GM23248 (cell line): Measurements from ENCODE around the gene CIC. TPM values are rescaled to one million over a fixed set of nuclear protein-coding genes. Genes with fewer than 3 reads are reported as not detected.

ENCODE experiments used
- DNase-seq: peaks from one replicate; pipeline ENCODE4 v3.0.0-alpha.2; 2015
- H2AFZ ChIP-seq: fragments of 200-600 bp; sonication (generic); 2 replicates; pipeline ENCODE4 v1.6.1; 2016; ENCODE audit warnings: antibody characterized with exemption
- H3F3A ChIP-seq: fragments of 200-600 bp; sonication (generic); 2 replicates; pipeline ENCODE4 v1.6.1; 2016; ENCODE audit warnings: mild to moderate bottlenecking, antibody characterized with exemption, mixed run types; ENCODE audit not compliant: insufficient read depth
- H3K27ac ChIP-seq: fragments of 200-600 bp; sonication (generic); 2 replicates; pipeline ENCODE4 v1.5.1; 2016; ENCODE audit warnings: mild to moderate bottlenecking
- H3K27me3 ChIP-seq: fragments of 200-600 bp; sonication (generic); replicated peaks from 2 replicates; pipeline ENCODE4 v1.6.1; 2016; ENCODE audit warnings: mild to moderate bottlenecking; ENCODE audit not compliant: insufficient read depth
- H3K36me3 ChIP-seq: fragments of 200-600 bp; sonication (generic); 2 replicates; pipeline ENCODE4 v1.6.1; 2016; ENCODE audit warnings: low read depth, mild to moderate bottlenecking
- H3K4me1 ChIP-seq: fragments of 200-600 bp; sonication (generic); 2 replicates; pipeline ENCODE4 v1.6.1; 2016; ENCODE audit warnings: mild to moderate bottlenecking; ENCODE audit not compliant: insufficient read depth
- H3K4me2 ChIP-seq: fragments of 200-600 bp; sonication (generic); one replicate; pipeline ENCODE4 v1.6.1; 2016; ENCODE audit warnings: mild to moderate bottlenecking; ENCODE audit not compliant: unreplicated experiment
- H3K4me3 ChIP-seq: fragments of 200-600 bp; sonication (generic); 2 replicates; pipeline ENCODE4 v1.5.1; 2016; ENCODE audit warnings: mild to moderate bottlenecking
- H3K79me2 ChIP-seq: fragments of 200-600 bp; sonication (generic); 2 replicates; pipeline ENCODE4 v1.6.1; 2016; ENCODE audit warnings: mild to moderate bottlenecking; ENCODE audit not compliant: insufficient read depth
- H3K9ac ChIP-seq: fragments of 200-600 bp; sonication (generic); 2 replicates; pipeline ENCODE4 v1.6.1; 2016; ENCODE audit warnings: mild to moderate bottlenecking
- H3K9me2 ChIP-seq: fragments of 200-600 bp; sonication (generic); 2 replicates; pipeline ENCODE4 v1.6.1; 2016; ENCODE audit warnings: mixed run types, mild to moderate bottlenecking, moderate library complexity; ENCODE audit not compliant: insufficient read depth
- H3K9me3 ChIP-seq: fragments of 200-600 bp; sonication (generic); one replicate; pipeline ENCODE4 v1.6.1; 2017; ENCODE audit warnings: low read depth
- H4K20me1 ChIP-seq: fragments of 200-600 bp; sonication (generic); 2 replicates; pipeline ENCODE4 v1.6.0; 2016; ENCODE audit not compliant: insufficient read depth
- EZH2 ChIP-seq: fragments of 200-600 bp; sonication (generic); IDR thresholded peaks from 2 replicates; pipeline ENCODE4 v1.6.1; 2018; ENCODE audit warnings: antibody characterized with exemption, mild to moderate bottlenecking; ENCODE audit not compliant: insufficient read depth, poor library complexity, severe bottlenecking
- EZH2phosphoT487 ChIP-seq: fragments of 200-600 bp; sonication (generic); IDR thresholded peaks from 2 replicates; pipeline ENCODE4 v1.6.1; 2018; ENCODE audit warnings: antibody characterized with exemption, moderate library complexity, mild to moderate bottlenecking, low read depth; ENCODE audit not compliant: insufficient read depth
- WGBS, 2 experiments: methylation state at CpG; one replicate each; pipeline ENCODE4 v1.1.6; 2015 to 2017; ENCODE audit warnings: low lambda C conversion rate in 2 of 2, low coverage in 1 of 2; ENCODE audit errors: missing lambda C conversion rate in 2 of 2; 5-methylcytosine and 5-hydroxymethylcytosine counted together
- in situ Hi-C: fragments of 300-500 bp; cut with MboI; formaldehyde crosslinking; loops from 2 replicates; pipeline ENCODE4 v1.15.0; 2020
- polyA plus RNA-seq: library from polyadenylated mRNA; unstranded; fragments of >200 nt; fragmentation: Nextera tagmentation; extraction: Ambion mirVana; gene quantifications from 2 replicates; pipeline ENCODE4 v1.2.1, GENCODE V29; 2016
- total RNA-seq: library from RNA; depleted of rRNA; stranded (reverse); fragments of >200 nt; shearing (Covaris generic); gene quantifications from 2 replicates; pipeline ENCODE4 v1.2.3, GENCODE V29; 2014

Gene CIC
- total and polyA plus RNA-seq, 2 experiments from 2014 or later, result 8.3 to 17.5 TPM

DNA sequence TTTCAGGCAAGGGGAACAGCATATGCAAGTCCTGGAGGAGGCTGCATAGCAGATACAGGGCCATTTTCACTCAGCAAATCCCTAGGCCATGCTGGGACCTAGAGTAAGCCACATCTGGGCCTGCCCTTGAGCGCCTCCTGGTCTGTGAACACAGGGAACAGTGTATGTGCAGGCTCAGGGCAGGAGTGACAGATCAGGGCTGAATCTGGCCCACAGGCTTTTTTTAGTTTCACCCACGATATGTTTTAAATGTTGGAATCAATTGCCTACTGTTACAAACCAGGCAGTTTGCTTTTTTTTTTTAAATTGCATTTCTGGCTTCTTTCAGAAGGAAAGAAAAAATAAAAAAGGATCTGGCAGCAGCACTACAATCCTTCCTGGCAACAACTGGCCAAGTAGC is 42.6 kb downstream of the CIC start:
- Histone ChIP-seq H3F3A (no peaks in the 10 kb centered on the region), H3K9ac (no peak overlapping the region), H4K20me1 (no peaks in the 10 kb centered on the region), H3K36me3 (no peaks in the 10 kb centered on the region), H3K4me3 (no peak overlapping the region), H3K27me3 (peaks cover 7% of the 10 kb centered on the region), H3K4me2 (no peak overlapping the region), H2AFZ (no peak overlapping the region), H3K27ac (no peak overlapping the region), H3K9me2 (no peaks in the 10 kb centered on the region), H3K9me3 (no peaks in the 10 kb centered on the region), H3K79me2 (no peaks in the 10 kb centered on the region), H3K4me1 (no peaks in the 10 kb centered on the region)
- peak; percentile 20 for DNase-seq
- TF ChIP-seq EZH2phosphoT487, result no peak
- TF ChIP-seq EZH2, result no peak
- WGBS, 2 experiments, result 32 to 38% methylated on average over 2 of the region's 2 CpGs
- in situ Hi-C loops, result no loop called here

DNA sequence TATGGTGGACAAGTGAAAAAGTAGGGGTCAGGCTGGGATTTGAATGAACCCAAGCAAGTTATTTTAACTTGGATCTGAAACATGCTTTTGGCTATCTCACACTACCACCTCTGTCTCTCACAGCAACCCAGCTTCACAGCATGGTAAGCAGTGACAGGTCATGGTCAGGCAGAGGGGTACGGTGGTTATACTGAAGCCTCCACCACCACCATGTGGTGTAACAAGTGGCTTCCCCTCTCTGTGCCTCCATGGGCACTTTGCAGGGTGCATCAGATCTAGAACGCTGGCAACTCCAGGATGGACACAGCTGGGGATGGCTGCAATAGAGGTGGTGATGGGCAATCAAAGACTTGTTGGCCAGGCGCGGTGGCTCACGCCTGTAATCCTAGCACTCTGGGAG is 43.3 kb downstream of the CIC start:
- Histone ChIP-seq H3K27me3 (peaks cover 7% of the 10 kb centered on the region), H3K9me2 (no peaks in the 10 kb centered on the region), H3K4me2 (no peak overlapping the region), H3K4me3 (no peak overlapping the region), H3K9ac (no peak overlapping the region), H3K4me1 (no peaks in the 10 kb centered on the region), H3F3A (peaks cover 5% of the 10 kb centered on the region), H3K79me2 (no peaks in the 10 kb centered on the region), H3K36me3 (no peaks in the 10 kb centered on the region), H3K27ac (no peak overlapping the region), H3K9me3 (no peaks in the 10 kb centered on the region), H2AFZ (no peak overlapping the region), H4K20me1 (no peaks in the 10 kb centered on the region)
- 90 to 91% methylated on average over 5 of the region's 5 CpGs for WGBS, 2 experiments
- DNase-seq, result no peak
- in situ Hi-C loops, result no loop called here
- TF ChIP-seq EZH2 (no peak), EZH2phosphoT487 (no peak)

DNA sequence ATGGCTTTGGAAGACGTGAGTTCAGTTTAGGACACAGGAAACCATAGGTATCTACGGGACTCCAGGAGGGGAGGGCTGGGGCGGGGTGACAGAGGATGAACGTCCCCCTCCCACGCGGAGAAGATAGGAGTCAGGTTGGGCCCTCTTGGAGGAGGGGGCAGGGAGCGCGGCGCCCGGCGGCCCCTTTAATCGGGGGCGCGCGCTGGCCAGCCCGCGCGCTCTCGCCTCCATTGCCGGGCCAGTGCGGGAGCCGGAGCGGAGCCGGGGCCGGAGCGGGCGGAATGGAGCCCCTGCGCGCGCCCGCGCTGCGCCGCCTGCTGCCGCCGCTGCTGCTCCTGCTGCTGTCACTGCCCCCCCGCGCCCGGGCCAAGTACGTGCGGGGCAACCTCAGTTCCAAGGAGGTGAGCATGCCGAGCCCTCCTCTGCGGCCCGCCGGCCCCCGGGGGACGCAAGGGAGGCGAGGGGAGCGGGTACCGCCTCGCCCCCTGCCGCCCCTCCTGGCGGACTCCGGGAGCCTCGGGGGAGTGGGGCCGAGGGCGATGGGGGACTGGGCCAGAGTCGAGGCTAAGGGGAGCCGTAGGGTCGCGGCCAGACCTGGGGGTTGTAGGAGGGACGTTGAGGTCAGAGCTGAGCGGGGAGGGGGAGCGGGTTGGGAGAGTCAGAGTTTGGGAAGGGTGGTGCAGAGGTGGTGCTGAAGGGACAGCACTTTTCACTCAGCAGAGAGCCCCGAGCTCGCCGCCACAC is 44.2 kb downstream of the CIC start, which contains the start of gene TMEM145:
Gene TMEM145, plus strand, starts transcription at position 214 of the 744 bp plus-strand sequence. Its CDS starts 68 bp downstream, at position 282.
- H3F3A ChIP-seq, result peaks cover 5% of the 10 kb centered on the region
- H3K9me2 ChIP-seq, result no peaks in the 10 kb centered on the region
- 1 to 2% methylated on average over 29 to 53 of the region's 67 CpGs for WGBS, 2 experiments

DNA sequence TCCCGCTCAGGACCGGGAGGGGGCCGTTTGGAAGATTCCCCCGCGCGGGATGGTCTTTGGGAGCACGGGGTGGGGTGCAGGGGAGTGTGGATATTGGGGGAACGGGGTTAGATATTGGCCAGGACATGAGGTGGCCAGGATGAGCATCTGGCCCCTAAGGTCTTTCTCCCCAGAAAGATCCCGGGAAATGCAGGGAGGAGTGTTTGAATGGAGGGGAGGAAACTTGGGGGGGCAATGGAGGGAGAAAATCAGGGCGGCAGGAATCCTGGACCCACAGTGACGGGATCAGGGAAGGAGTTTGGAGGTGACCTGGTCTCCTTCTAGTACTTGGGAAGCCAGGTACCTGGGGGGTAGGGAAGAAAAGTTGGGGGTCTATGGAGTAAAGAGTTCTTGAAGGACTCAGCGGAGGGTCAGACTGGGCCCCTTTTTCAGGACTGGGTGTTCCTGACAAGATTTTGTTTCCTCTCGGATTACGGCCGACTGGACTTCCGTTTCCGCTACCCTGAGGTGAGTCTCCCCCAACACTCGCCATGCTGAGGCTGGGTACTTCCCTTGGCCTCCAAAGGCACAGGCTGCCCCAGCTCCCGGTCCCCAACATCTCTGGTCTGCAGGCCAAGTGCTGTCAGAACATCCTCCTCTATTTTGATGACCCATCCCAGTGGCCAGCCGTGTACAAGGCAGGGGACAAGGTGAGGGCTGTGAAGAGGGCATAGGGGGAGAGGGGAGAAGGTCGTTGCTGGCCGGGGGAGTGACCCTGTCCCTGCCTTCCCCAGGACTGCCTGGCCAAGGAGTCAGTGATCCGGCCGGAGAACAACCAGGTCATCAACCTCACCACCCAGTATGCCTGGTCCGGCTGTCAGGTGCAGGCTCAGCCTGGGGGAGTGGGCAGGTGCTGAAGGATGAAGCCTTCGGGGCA is 45.0 kb downstream of the CIC start:
- Histone ChIP-seq H3K79me2 (no peaks in the 10 kb centered on the region), H3K9me2 (no peaks in the 10 kb centered on the region), H3K4me1 (no peaks in the 10 kb centered on the region), H3K4me3 (no peak overlapping the region; the same call in 1 of the 2 replicates), H3K9me3 (no peaks in the 10 kb centered on the region), H3K36me3 (no peaks in the 10 kb centered on the region), H3K27ac (no peak overlapping the region), H3K27me3 (peaks cover 7% of the 10 kb centered on the region), H3K9ac (no peak overlapping the region), H3K4me2 (peak overlapping the region; percentile 89), H4K20me1 (no peaks in the 10 kb centered on the region), H3F3A (peaks cover 5% of the 10 kb centered on the region), H2AFZ (no peak overlapping the region)
- in situ Hi-C loops, result no loop called here
- TF ChIP-seq EZH2phosphoT487 (no peak), EZH2 (no peak)
- 20 to 34% methylated on average over 17 to 26 of the region's 26 CpGs for WGBS, 2 experiments
- DNase-seq, result no peak

More for the DNA sequence above, 44.2 kb downstream of the CIC start, which contains the start of gene TMEM145:
- Histone ChIP-seq H3K4me3 (peak within 1 kb of the TSS; percentile 70), H3K79me2 (no peaks in the 10 kb centered on the region), H4K20me1 (no peaks in the 10 kb centered on the region), H3K9me3 (no peaks in the 10 kb centered on the region), H3K9ac (no peak within 1 kb of the TSS), H3K27me3 (peaks cover 7% of the 10 kb centered on the region), H2AFZ (no peak within 1 kb of the TSS), H3K27ac (no peak within 1 kb of the TSS), H3K36me3 (no peaks in the 10 kb centered on the region), H3K4me2 (peak within 1 kb of the TSS; percentile 89), H3K4me1 (no peaks in the 10 kb centered on the region)
- in situ Hi-C loops, result no loop called here
- TF ChIP-seq EZH2phosphoT487 (no peak), EZH2 (no peak)
- DNase-seq, result peak; percentile 77
